HL-60/S4 treated with retinoic acid at 250 ng/mL for 4 days and 3 days (cell line): ENCODE results near the gene IL36G.

ENCODE experiments used
- in situ Hi-C: fragments of 300-500 bp; cut with MboI; formaldehyde crosslinking; loops from 2 replicates; pipeline ENCODE4 v1.7.0; 2022; ENCODE audit warnings: low sequenced_read_pairs

The IL36G gene

GRCh38 chr2:113015655-113016054 lies 37.8 kb downstream of the IL36G start:
- in situ Hi-C loops = no loop called here

GRCh38 chr2:113018509-113018908 lies 40.7 kb downstream of the IL36G start:
- in situ Hi-C loops = no loop called here

GRCh38 chr2:113021312-113021711 lies 43.5 kb downstream of the IL36G start:
- in situ Hi-C loops = no loop called here

GRCh38 chr2:113024764-113025163 lies 47.0 kb downstream of the IL36G start:
- in situ Hi-C loops = no loop called here

- in situ Hi-C loops = no loop called here
Observed at GRCh38 chr2:113025737-113026136, 47.9 kb downstream of the IL36G start.

- in situ Hi-C loops = no loop called here
Observed at GRCh38 chr2:113027691-113028090, 49.9 kb downstream of the IL36G start.

DNA sequence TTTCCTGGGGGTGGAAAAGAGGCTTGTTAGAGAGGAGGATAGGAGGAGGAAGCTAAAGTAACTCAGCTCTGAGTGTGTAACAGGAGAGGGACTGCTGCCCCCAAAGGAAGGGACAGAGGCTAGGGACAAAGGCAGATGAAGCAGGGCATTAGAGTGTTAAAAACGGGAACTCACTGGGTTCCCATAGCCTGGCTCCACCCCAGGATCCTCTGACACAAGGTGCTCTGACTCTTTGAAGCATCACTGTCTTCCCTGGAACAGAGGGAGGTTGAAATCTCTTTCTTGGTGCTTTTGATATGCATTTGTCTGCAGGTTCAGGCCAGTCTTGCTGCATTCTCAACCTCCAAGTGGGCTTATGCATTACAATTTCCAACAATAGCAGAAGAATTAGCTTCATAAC lies 50.3 kb downstream of the IL36G start:
- in situ Hi-C loops = no loop called here

DNA sequence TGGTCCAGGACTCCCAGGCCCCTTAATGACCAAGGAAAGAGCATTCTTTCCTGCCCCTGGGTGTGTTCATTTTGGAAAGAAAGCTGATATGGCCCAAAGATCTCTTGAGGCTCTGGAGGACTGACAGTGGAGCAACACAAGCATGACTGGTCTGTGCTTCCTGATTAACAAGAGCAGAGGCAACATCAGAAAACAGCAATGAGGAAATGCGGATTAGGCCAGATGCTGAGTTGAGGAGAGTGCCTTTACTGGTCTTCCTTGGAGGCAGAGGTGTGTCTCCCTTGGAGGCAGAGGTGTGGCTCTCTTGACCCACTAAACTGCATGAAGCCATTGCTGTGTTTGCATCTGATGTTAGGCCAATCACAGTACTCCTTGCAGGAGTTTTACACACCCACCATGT lies 54.9 kb downstream of the IL36G start:
- in situ Hi-C loops = no loop called here

GRCh38 chr2:113034016-113034415 lies 56.2 kb downstream of the IL36G start:
- in situ Hi-C loops = no loop called here
